ENCODE data around the gene FGFR3.

The FGFR3 gene

DNA sequence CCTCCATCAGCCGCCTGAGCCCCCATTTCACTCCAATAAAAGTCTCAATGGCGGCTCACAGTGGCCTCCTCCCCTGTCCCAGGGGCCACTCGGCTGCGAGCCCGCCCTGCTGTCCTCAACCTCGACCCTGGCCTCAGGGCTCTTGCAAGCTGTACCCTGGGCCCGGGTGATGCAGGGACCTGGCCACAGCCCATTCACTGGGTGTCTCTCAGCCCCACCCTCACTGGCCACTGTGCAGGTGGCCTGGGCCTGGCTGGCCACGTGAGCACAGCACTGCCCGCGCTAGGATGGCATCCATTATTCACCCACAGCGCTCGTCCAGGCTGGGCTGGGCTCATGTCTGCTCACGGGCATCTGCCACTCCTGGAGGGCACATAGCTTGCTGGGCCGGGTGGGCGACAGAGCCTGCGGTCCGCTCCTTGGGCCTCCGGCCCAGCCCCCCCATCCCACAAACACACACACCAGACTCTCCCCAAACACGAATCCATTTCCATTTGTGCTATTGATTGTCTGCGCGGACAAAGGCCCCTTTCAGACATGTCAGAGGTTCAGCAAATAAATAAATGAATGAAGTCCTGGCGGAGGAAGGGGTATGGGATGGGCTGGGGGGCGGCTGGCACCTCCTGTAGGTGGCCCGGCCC is 16.5 kb upstream of the FGFR3 start:
- no peak for DNase-seq (ENCODE audit: low read depth in 1 of 2, low spot score in 1 of 2)
- TF ChIP-seq JUND (IDR thresholded peaks at IDR 0.05; ENCODE audit: low read depth): no peak
- in situ Hi-C loops (cut with HindIII; ENCODE audit: low pct_unique_long_range_greater_than_20kb, low sequenced_read_pairs): no loop called here

DNA sequence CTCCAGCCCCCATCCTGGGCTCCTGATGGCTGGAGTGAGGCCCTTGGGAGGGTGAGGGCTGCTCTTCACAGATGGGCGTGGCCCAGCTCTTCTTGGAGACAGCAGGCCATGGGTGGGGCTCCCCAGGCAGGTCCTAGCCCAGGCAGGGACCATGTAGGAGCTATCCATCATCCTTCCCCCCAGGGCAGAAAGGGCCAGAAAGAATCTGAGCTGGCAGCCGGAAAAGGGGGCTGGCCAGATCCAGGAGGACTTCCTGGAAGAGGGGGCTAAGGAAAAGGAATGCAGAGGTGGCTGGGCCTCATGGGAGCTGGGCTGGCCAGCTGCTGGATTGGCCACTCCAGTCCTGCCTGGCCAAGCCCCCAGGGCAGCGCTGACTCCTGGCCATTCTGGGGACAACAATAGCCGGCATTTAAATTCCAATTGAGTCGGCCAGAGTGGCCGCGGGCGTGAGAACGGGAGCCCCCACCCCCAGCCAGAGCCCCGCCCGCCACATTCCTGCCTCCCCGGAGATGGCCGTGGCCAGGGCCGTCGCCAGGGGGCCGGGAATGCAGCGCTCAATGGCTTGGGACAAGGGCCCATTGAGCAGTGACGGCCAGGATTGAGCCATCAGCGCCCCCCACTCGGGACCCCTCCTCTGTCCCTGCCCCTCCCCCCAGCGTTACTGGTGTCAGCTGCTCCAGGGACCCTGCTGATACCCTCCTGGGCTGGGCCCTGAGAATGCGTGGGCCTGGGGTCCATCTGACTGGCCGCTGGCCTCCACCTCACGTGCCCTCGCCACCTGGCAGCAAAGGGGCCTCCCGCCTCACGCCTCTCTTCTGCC is 15.1 kb upstream of the FGFR3 start:
- in situ Hi-C loops (cut with HindIII; ENCODE audit: low pct_unique_long_range_greater_than_20kb, low sequenced_read_pairs): no loop called here
- TF ChIP-seq JUND (IDR thresholded peaks at IDR 0.05; ENCODE audit: low read depth): no peak
- DNase-seq (ENCODE audit: low read depth in 1 of 2, low spot score in 1 of 2): peak in 1 of 2 experiments; percentile 44

DNA sequence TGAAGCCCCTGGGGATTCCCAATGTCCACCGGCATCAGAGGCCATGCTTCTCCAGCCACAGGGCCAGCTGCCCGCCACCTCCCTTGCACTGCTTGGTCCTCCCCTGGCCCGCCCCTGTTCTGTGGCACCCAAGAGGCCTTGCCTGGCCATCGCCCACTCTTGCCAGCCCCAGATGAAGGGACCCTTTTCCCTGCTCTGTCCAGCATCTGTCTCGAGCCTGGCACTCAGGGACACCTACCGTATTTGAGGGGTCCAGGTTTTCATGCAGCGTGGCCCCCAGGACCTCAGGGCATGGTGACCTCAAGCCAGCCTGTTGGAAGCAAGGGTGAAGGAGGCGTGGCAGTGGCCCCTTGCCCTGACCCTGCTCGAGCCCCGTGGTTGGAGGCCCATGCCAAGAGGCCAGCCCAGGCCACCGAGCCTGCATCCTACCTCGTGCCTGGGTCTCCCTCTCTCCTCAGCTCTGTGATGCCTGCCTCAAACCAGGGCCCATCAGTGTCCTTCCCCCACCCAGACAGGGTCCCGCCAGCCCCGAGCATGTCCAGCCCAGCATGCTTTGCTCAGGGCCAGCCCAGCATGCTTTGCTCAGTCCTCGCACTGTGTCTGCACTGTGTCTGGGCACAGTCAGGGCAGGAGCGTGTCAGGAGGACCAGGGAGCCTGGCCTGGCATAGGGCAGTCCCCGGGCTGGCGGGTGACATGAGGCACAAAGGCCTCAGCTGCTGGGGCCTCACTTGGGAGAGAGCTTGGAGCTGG is 14.3 kb upstream of the FGFR3 start:
- TF ChIP-seq JUND (IDR thresholded peaks at IDR 0.05; ENCODE audit: low read depth): no peak
- no peak for DNase-seq (ENCODE audit: low read depth in 1 of 2, low spot score in 1 of 2)
- in situ Hi-C loops (cut with HindIII; ENCODE audit: low pct_unique_long_range_greater_than_20kb, low sequenced_read_pairs): no loop called here

DNA sequence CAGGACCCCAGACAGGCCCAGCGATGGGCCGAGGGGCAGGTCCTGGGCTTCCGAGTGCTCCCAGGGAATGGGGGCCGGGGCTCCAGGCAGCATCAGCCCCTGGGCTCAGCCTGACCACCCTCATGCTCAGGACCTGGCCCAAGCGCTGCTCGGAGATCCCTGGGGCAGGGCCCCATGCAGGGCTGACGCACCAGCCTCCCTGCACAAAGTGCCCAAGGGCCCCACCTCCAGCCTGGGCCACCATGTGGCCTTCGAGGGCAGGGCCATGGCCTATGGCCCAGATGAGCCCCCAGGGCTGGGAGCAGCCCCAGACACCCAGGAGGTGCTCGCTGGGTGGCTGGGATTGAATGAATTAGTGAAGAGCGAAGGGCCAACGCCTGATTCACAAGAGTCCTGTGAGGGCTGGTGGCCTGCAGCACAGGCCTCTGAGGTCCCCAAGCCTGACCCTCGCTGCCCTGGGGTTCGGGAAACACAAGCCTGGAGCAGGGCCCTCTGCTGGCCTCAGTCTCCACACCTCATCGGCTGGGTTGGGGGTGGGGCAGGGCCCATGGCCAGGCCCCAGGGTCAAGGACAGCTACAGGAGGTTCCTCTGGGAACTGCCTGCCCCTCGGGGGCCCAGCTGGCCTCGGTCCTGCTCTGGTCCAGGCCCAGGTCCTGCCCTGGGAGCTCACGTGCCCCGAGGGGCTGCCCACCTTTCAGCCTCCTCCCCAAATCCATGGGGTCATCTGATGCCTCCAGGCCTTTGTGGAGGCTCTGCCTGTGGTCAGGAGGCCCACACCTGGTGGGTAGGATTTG is 13.3 kb upstream of the FGFR3 start:
- TF ChIP-seq JUND (IDR thresholded peaks at IDR 0.05; ENCODE audit: low read depth): no peak
- no peak for DNase-seq (ENCODE audit: low read depth in 1 of 2, low spot score in 1 of 2)
- in situ Hi-C loops (cut with HindIII; ENCODE audit: low pct_unique_long_range_greater_than_20kb, low sequenced_read_pairs): no loop called here

DNA sequence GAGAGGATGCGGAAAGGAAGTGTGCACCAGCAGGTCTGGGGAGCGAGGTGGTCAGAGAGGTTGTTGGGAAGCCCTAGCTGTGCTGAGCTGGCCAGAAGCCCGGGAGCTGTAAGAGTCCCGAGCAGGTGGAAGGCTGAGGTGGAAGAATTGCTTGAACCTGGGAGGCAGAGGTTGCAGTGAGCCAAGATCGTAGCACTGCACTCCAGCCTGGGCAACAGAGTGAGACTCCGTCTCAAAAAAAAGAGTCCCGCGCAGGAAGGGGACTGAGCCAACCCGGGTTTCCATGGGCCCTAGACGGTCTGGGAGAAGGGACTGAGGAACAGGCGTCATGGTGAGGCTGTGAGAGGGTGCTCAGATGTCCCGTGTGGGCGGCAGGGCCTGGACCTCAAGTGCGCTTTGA is 12.7 kb upstream of the FGFR3 start:
- no peak for DNase-seq (ENCODE audit: low read depth in 1 of 2, low spot score in 1 of 2)
- TF ChIP-seq JUND (IDR thresholded peaks at IDR 0.05; ENCODE audit: low read depth): no peak
- in situ Hi-C loops (cut with HindIII; ENCODE audit: low pct_unique_long_range_greater_than_20kb, low sequenced_read_pairs): no loop called here

DNA sequence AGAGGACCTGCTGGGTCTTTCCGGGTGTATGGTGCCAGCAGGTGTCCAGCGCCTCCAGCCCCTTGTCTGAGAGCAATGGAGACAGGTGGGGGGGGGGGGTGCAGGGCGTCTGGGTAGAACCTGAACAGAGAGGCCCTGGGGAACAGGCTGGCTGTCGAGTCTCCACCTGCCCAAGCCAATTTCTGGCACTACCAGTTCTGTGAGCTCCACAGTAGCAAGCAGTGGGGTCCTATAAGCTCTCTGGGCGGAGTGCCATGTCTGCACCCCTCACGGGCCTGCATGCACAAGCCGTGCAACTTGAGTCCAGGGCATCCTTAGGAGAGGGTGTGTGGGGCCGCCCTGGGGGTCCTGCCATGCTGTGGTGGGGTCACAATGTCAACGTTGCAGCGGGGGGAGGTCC is 10.1 kb upstream of the FGFR3 start:
- TF ChIP-seq JUND (IDR thresholded peaks at IDR 0.05; ENCODE audit: low read depth): no peak
- in situ Hi-C loops (cut with HindIII; ENCODE audit: low pct_unique_long_range_greater_than_20kb, low sequenced_read_pairs): no loop called here
- DNase-seq (ENCODE audit: low read depth in 1 of 2, low spot score in 1 of 2): peak in 1 of 2 experiments; percentile 63

DNA sequence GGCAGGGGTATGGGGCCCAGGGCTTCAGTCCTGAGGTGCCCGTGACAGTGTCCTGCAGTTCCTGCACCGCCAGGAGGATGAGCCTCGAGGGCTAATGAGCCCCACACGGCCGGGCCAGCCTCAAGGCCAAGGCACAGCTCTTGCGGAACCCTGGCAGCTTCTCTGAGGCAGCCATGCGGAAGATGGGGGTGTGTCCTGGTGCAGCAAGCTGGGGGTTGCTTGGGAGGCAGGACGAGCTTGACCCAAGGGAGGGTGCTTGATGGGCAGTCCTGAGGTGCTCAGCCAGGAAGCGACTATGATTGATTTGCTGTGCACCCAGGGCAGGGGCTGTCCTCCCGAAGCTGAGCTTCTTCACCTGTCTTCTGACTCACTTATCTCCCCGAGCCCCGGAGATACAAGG is 9.1 kb upstream of the FGFR3 start:
- no peak for DNase-seq (ENCODE audit: low read depth in 1 of 2, low spot score in 1 of 2)
- in situ Hi-C loops (cut with HindIII; ENCODE audit: low pct_unique_long_range_greater_than_20kb, low sequenced_read_pairs): no loop called here
- no peak for TF ChIP-seq JUND (IDR thresholded peaks at IDR 0.05; ENCODE audit: low read depth)

DNA sequence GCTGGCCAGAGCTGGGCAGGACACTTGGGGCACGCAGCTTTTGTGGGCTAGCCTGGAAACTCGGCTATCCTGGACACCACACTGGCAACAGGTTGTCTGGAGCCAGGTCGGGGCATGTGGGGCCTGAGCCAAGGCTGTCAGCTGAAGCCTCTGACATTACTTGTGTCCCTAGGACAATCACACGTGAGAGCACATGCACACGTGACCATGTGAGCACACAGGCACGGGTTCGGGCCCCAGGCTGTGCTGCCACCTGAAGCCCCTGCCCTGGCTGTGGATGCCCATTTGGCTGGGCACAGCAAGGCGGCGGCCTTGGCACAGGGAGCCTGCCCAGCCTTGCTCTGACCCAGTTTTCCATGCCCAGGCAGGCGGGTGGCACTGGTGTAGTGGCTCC is 8.7 kb upstream of the FGFR3 start:
- in situ Hi-C loops (cut with HindIII; ENCODE audit: low pct_unique_long_range_greater_than_20kb, low sequenced_read_pairs): no loop called here
- TF ChIP-seq JUND (IDR thresholded peaks at IDR 0.05; ENCODE audit: low read depth): no peak

DNA sequence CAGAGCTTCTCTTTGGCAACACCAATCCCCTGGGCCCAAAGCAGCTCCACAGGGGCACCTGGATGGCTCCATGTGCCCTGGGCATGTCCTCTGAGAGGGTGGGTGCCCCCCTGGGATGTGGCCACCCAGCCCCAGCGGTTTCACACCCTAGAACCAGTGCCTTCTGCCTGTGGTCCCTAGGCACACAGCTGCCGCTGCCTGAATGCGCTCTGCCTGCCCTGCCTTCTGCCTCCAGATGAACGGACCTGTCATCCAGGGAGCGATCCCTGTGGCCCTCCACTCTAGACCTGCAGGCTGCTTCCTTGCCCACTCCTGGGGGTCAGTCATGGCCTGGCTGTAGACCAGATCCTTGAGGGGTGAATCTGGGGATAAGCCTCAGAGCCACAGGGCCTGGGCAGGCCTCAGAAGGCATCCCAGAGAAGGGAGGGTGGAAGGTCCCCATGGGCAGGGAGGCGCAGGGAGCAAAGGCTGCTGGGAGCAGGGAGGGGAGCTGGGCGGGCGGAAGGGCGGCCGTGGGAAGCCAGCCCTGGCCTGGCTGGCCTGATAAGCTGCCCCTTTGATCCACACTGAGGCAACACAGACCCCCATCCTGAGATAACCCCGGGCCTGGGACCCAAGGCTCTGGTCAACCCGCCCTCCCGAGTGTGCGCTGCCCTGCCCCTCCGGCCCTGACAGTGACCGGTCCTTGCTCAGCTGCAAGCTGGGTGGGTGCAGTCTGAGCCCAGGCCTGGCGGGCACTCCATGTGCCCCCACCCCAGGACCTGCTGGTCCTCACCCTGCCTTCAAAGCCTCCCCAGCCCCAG is 8.1 kb upstream of the FGFR3 start:
- no peak for DNase-seq (ENCODE audit: low read depth in 1 of 2, low spot score in 1 of 2)
- in situ Hi-C loops (cut with HindIII; ENCODE audit: low pct_unique_long_range_greater_than_20kb, low sequenced_read_pairs): no loop called here
- no peak for TF ChIP-seq JUND (IDR thresholded peaks at IDR 0.05; ENCODE audit: low read depth)

More for the DNA sequence above, 8.7 kb upstream of the FGFR3 start:
- no peak for DNase-seq (ENCODE audit: low read depth in 1 of 2, low spot score in 1 of 2)

DNA sequence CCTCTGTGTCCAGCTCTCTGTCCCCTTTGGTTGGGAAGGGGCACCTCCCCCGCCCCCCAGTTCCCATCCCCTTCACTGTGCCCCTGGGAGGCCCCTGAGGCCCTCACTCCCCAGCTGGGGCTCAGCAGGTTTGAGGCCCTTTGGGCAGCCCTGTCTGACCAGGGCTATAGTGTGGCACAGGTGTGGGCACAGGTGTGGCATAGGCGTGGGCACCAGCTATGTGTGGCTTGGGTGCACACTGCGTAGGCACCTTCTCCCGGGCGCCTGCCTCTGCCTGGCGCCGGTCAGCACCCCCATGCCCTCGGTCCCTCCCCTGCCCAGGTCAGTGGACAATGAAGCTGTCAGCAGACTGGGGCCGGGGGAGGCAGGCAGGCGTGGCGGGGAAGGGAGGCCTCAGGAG is 7.5 kb upstream of the FGFR3 start:
- in situ Hi-C loops (cut with HindIII; ENCODE audit: low pct_unique_long_range_greater_than_20kb, low sequenced_read_pairs): no loop called here
- no peak for DNase-seq (ENCODE audit: low read depth in 1 of 2, low spot score in 1 of 2)
- TF ChIP-seq JUND (IDR thresholded peaks at IDR 0.05; ENCODE audit: low read depth): no peak

DNA sequence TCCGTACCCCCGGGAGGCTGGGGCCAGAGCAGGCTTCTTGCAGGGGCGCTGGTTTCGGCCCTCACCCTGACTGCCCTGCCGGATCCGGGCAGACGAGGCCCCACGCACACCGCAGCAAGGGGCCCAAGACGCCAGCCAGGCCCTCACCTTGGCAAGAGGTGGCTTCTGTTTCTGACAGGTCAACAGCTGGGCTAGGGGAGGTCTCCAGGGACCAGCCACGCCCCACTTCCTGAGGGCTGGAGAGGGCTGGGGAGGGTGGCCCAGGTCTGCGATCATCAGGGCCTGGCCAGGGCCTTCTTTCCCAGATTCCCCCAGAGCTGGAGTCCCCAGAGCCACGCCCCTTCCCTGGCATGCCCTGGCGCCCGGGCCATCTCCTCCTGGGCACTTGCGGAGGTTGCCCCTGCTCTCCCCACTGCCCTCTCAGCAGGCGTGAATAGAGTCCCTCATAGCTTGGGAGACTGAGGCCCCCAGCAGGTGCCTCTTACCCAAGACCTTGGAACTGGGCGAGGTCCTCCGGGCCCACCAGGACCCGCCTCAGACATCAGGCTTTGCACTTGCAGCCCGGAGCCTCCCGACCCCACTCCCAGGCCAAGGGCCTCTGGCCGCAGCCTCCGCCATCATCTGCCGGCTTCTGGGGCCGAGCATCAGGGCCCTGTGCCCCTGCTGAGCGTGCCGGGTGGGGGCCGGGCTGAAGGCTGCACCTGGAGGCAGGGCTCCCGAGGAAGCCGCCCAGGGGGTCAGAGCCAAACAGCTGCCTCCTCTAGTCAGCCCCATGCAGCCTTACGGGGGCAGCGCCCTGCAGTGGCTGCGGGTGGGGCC is 6.3 kb upstream of the FGFR3 start:
- in situ Hi-C loops (cut with HindIII; ENCODE audit: low pct_unique_long_range_greater_than_20kb, low sequenced_read_pairs): no loop called here
- no peak for TF ChIP-seq JUND (IDR thresholded peaks at IDR 0.05; ENCODE audit: low read depth)
- DNase-seq (ENCODE audit: low read depth in 1 of 2, low spot score in 1 of 2): no peak
